ENCODE data around the gene VAPB. TPM values are rescaled to one million over a fixed set of nuclear protein-coding genes. Genes with fewer than 3 reads are reported as not detected.

Gene VAPB
- total RNA-seq, 1 donor from 2014 or later: 56.6 TPM

GRCh38 chr20:58482416-58482815 lies 93.4 kb downstream of the VAPB start:
- peak; percentile 3 for DNase-seq (ENCODE audit: low read depth)

GRCh38 chr20:58483051-58483450 lies 94.0 kb downstream of the VAPB start:
- DNase-seq (ENCODE audit: low read depth): no peak

- DNase-seq (ENCODE audit: low read depth): no peak
Measured at GRCh38 chr20:58483470-58483869, 94.4 kb downstream of the VAPB start.

GRCh38 chr20:58485393-58485792 lies 96.4 kb downstream of the VAPB start:
- DNase-seq (ENCODE audit: low read depth): no peak

- DNase-seq (ENCODE audit: low read depth): no peak
Measured at GRCh38 chr20:58486207-58486606, 97.2 kb downstream of the VAPB start.

GRCh38 chr20:58492074-58492718 lies 103.2 kb downstream of the VAPB start:
- DNase-seq (ENCODE audit: low read depth): no peak

- no peak for DNase-seq (ENCODE audit: low read depth)
Measured at GRCh38 chr20:58492795-58493524, 103.9 kb downstream of the VAPB start.

- DNase-seq (ENCODE audit: low read depth): no peak
Measured at GRCh38 chr20:58494923-58495622, 106.0 kb downstream of the VAPB start.

- no peak for DNase-seq (ENCODE audit: low read depth)
Measured at GRCh38 chr20:58495623-58496428, 106.8 kb downstream of the VAPB start.

- DNase-seq (ENCODE audit: low read depth): no peak
Measured at GRCh38 chr20:58496429-58496769, 107.4 kb downstream of the VAPB start.

GRCh38 chr20:58497076-58497641 lies 108.1 kb downstream of the VAPB start:
- DNase-seq (ENCODE audit: low read depth): no peak

- no peak for DNase-seq (ENCODE audit: low read depth)
Measured at GRCh38 chr20:58497724-58498469, 108.9 kb downstream of the VAPB start.

- no peak for DNase-seq (ENCODE audit: low read depth)
Measured at GRCh38 chr20:58498470-58499068, 109.5 kb downstream of the VAPB start.

- no peak for DNase-seq (ENCODE audit: low read depth)
Measured at GRCh38 chr20:58500256-58500655, 111.2 kb downstream of the VAPB start.

Other genes with a start within 250 kb of the VAPB start
- not detected in 2 replicates for gene ANKRD60, start 160.6 kb upstream of the VAPB start, total RNA-seq
- 14.6 and 22.4 TPM in 2 replicates for gene RAB22A, start 79.5 kb upstream of the VAPB start, total RNA-seq
- 5.7 and 13.7 TPM in 2 replicates for gene APCDD1L, start 126.2 kb downstream of the VAPB start, total RNA-seq

Data from renal cortical epithelial cell (primary cell).